Panc1 (cell line): Measurements from ENCODE around the gene WFS1. TPM values are rescaled to one million over a fixed set of nuclear protein-coding genes. Genes with fewer than 3 reads are reported as not detected.

Experiments used
- ATAC-seq: fragments of 200-7000 bp; cut with Tn5 transposase; 2 replicates; pipeline ENCODE4 v1.9.1; 2020; ENCODE audit warnings: mild to moderate bottlenecking, moderate library complexity
- BruUV-seq: library from RNA; stranded (reverse); fragments of 400-500 nt; replicated peaks from 2 replicates; lab custom pipeline; 2021; lab: Mats Ljungman, UMichigan
- CTCF ChIA-PET: fragments of 300-600 bp; sonication (Branson Sonifier 250); formaldehyde crosslinking; loops from one replicate; lab custom pipeline; 2022; ENCODE audit warnings: antibody characterized with exemption; lab: Charles Lee
- POLR2A ChIA-PET: fragments of 300-600 bp; sonication (Branson Sonifier 250); formaldehyde crosslinking; loops from one replicate; lab custom pipeline; 2022; ENCODE audit warnings: antibody characterized with exemption; lab: Charles Lee
- DNase-seq: peaks from one replicate; pipeline ENCODE4 v3.0.0-alpha.2; 2010; ENCODE audit warnings: low read depth, low spot score
- H3K27ac ChIP-seq: 2 replicates; pipeline ENCODE4 v1.5.1; 2011; ENCODE audit warnings: mild to moderate bottlenecking, low read length, inconsistent platforms
- H3K27me3 ChIP-seq: fragments of 200-500 bp; sonication (Bioruptor generic); 2 replicates; pipeline ENCODE4 v1.6.0; 2014; ENCODE audit warnings: low read length, inconsistent platforms; ENCODE audit not compliant: control insufficient read depth, insufficient read depth
- H3K36me3 ChIP-seq: fragments of 200-500 bp; sonication (Bioruptor generic); 2 replicates; pipeline ENCODE4 v1.5.1; 2014; ENCODE audit warnings: inconsistent platforms, mild to moderate bottlenecking, low read length, moderate library complexity; ENCODE audit not compliant: control insufficient read depth, insufficient read depth
- H3K4me1 ChIP-seq: 2 replicates; pipeline ENCODE4 v1.5.1; 2011; ENCODE audit warnings: inconsistent platforms, mild to moderate bottlenecking, low read length, moderate library complexity; ENCODE audit not compliant: control insufficient read depth, insufficient read depth
- H3K4me3 ChIP-seq, 2 experiments: 2 replicates each; pipeline ENCODE4 v1.5.1; 2011 to 2012; ENCODE audit warnings: low read depth in 2 of 2, low read length in 2 of 2, mild to moderate bottlenecking in 2 of 2, inconsistent platforms in 1 of 2, moderate library complexity in 1 of 2
- H3K9me3 ChIP-seq: fragments of 200-500 bp; sonication (Bioruptor generic); 2 replicates; pipeline ENCODE4 v1.5.1; 2014; ENCODE audit warnings: low read depth, mild to moderate bottlenecking, inconsistent platforms, low read length, moderate library complexity; ENCODE audit not compliant: control insufficient read depth, insufficient read depth
- POLR2AphosphoS5 ChIP-seq: IDR thresholded peaks from 2 replicates; pipeline ENCODE4 v1.6.1; 2012; ENCODE audit warnings: mild to moderate bottlenecking, low read depth, low read length, moderate library complexity
- SIN3A ChIP-seq: IDR thresholded peaks from 2 replicates; pipeline ENCODE4 v1.6.1; 2012; ENCODE audit warnings: low read depth, mild to moderate bottlenecking, low read length, moderate library complexity, borderline replicate concordance; ENCODE audit not compliant: insufficient read depth
- TCF7L2 ChIP-seq: IDR thresholded peaks from 2 replicates; pipeline ENCODE4 v1.6.1; 2011; ENCODE audit warnings: mild to moderate bottlenecking, low read depth, low read length, inconsistent platforms
- in situ Hi-C: cut with HindIII; loops from 2 replicates; pipeline ENCODE4 v1.10.0; 2016; ENCODE audit warnings: low sequenced_read_pairs, low pct_unique_long_range_greater_than_20kb
- intact Hi-C: fragments of 100-400 bp; cut with micrococcal nuclease; formaldehyde crosslinking; loops from one replicate; pipeline ENCODE4 v1.10.0; 2022; ENCODE audit not compliant: unreplicated experiment
- total RNA-seq: library from RNA; stranded (reverse); gene quantifications from one replicate; pipeline ENCODE4 v1.2.1, GENCODE V29; 2021; ENCODE audit not compliant: unreplicated experiment
- TF ChIP-seq, protein P1 (sequence below): fragments of 450-650 bp; IDR thresholded peaks from 2 replicates; pipeline ENCODE4 v1.5.1; 2017; ENCODE audit warnings: mild to moderate bottlenecking
- TF ChIP-seq, protein P2 (sequence below), 2 experiments: IDR thresholded peaks; 2 replicates each; pipeline ENCODE4 v1.6.1; 2011 to 2012; ENCODE audit warnings: low read depth in 2 of 2, control low read depth in 1 of 2, low read length in 1 of 2, mild to moderate bottlenecking in 1 of 2, moderate library complexity in 1 of 2; ENCODE audit not compliant: insufficient read depth in 1 of 2

WFS1 gene
- total RNA-seq, 1 experiment from 2014 or later: 67.5 TPM

DNA sequence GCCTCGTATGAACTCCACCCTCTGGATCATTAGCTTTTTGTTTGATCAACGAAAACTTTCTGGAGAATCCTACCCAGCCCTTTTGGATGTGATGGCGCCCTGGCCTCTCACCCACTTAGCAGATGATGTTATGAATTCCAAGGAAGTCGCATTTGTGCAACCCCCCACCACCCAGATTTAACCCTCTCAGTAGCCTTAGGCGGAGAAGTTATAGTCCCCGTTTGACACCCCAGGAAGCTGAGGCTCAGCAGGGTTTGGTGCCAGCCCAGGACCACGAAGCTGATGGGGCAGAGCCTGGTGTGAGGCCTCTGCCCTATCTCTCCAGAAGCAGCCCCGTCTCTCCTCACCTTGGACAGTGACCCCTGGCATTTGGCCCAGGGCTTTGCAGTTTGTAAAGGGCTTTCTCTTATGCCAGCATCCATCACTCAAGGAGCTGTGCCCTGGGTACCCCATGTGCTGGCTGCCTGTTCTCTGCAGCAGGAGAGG, 1.0 kb downstream of the WFS1 start:
- BruUV-seq: no TSS peak
- H3K4me1 ChIP-seq: peaks cover 45% of the 10 kb centered on the region

DNA sequence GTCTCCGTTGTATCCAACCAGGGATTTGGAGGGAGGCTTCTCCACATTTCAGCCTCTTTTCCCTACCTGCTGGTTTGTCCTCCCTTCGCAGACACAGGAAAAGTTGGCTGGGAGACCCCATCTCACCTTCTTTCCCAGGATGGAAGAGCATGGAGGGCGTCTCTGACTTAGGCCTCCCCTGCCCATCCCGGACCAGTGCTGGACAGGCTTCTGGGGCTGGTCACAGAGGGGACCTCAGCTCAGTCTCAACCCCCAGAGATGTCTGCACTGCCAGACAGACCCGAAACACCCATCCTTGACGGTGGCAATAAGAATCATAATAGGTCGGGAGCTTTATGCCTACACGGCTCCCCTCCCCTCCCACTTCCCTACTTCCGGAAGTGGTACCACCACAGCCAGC, 1.6 kb downstream of the WFS1 start:
- POLR2A ChIA-PET: no interaction called here
- CTCF ChIA-PET: no interaction called here

More for the DNA sequence above, 1.0 kb downstream of the WFS1 start:
- H3K27ac ChIP-seq: peak overlapping the region; percentile 69
- TF ChIP-seq TCF7L2: no peak
- TF ChIP-seq, protein P1, sequence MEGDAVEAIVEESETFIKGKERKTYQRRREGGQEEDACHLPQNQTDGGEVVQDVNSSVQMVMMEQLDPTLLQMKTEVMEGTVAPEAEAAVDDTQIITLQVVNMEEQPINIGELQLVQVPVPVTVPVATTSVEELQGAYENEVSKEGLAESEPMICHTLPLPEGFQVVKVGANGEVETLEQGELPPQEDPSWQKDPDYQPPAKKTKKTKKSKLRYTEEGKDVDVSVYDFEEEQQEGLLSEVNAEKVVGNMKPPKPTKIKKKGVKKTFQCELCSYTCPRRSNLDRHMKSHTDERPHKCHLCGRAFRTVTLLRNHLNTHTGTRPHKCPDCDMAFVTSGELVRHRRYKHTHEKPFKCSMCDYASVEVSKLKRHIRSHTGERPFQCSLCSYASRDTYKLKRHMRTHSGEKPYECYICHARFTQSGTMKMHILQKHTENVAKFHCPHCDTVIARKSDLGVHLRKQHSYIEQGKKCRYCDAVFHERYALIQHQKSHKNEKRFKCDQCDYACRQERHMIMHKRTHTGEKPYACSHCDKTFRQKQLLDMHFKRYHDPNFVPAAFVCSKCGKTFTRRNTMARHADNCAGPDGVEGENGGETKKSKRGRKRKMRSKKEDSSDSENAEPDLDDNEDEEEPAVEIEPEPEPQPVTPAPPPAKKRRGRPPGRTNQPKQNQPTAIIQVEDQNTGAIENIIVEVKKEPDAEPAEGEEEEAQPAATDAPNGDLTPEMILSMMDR: no peak
- TF ChIP-seq SIN3A: no peak
- TF ChIP-seq POLR2AphosphoS5: no peak
- TF ChIP-seq, protein P2, sequence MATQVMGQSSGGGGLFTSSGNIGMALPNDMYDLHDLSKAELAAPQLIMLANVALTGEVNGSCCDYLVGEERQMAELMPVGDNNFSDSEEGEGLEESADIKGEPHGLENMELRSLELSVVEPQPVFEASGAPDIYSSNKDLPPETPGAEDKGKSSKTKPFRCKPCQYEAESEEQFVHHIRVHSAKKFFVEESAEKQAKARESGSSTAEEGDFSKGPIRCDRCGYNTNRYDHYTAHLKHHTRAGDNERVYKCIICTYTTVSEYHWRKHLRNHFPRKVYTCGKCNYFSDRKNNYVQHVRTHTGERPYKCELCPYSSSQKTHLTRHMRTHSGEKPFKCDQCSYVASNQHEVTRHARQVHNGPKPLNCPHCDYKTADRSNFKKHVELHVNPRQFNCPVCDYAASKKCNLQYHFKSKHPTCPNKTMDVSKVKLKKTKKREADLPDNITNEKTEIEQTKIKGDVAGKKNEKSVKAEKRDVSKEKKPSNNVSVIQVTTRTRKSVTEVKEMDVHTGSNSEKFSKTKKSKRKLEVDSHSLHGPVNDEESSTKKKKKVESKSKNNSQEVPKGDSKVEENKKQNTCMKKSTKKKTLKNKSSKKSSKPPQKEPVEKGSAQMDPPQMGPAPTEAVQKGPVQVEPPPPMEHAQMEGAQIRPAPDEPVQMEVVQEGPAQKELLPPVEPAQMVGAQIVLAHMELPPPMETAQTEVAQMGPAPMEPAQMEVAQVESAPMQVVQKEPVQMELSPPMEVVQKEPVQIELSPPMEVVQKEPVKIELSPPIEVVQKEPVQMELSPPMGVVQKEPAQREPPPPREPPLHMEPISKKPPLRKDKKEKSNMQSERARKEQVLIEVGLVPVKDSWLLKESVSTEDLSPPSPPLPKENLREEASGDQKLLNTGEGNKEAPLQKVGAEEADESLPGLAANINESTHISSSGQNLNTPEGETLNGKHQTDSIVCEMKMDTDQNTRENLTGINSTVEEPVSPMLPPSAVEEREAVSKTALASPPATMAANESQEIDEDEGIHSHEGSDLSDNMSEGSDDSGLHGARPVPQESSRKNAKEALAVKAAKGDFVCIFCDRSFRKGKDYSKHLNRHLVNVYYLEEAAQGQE (IDR thresholded peaks at IDR 0.05; ENCODE audit: insufficient read depth in 1 of 2, low read depth in 2 of 2, low read length in 1 of 2): no peak
- H3K4me3 ChIP-seq: peak overlapping the region; percentile 61 to 79
- no peaks in the 10 kb centered on the region for H3K27me3 ChIP-seq
- in situ Hi-C loops: no loop called here
- no peaks in the 10 kb centered on the region for H3K9me3 ChIP-seq
- no peaks in the 10 kb centered on the region for H3K36me3 ChIP-seq
- ATAC-seq: no peak
- POLR2A ChIA-PET: no interaction called here
- CTCF ChIA-PET: no interaction called here
- no peak for DNase-seq
- intact Hi-C loops: no loop called here

More for the DNA sequence above, 1.6 kb downstream of the WFS1 start:
- Histone ChIP-seq H3K4me3 (peak overlapping the region; percentile 61 to 79; a peak in 3 of 4 replicates), H3K36me3 (no peaks in the 10 kb centered on the region), H3K27ac (no peak overlapping the region), H3K27me3 (no peaks in the 10 kb centered on the region), H3K9me3 (no peaks in the 10 kb centered on the region), H3K4me1 (peaks cover 45% of the 10 kb centered on the region)
- intact Hi-C loops (no loop called here), in situ Hi-C loops (no loop called here)
- TF ChIP-seq, protein P1: no peak
- TF ChIP-seq TCF7L2: no peak
- no peak for TF ChIP-seq POLR2AphosphoS5
- TF ChIP-seq, protein P2 (IDR thresholded peaks at IDR 0.05; ENCODE audit: insufficient read depth in 1 of 2, low read depth in 2 of 2, low read length in 1 of 2): no peak
- no peak for TF ChIP-seq SIN3A
- BruUV-seq: no TSS peak
- DNase-seq (no peak), ATAC-seq (no peak)
